Measurements from ENCODE around the gene TXNDC17.

DNA sequence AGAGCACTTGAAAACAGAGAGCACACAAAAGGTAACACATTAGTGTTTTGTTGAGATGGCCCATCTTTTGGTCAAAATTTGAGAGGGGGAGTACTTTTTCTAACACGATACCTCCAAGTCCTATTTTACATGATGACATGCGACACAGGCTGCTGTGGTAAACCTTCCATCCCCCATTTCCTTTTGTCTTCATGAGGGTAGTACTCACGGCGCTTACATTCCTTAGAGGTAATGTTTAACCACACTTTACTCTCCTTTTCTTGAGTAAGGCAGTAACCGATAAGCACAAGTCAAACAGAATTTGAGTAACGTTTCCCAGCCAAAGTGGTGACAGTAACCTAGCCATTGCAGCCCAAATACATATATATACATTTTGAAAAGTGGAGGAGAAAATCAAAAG, 48.7 kb upstream of the TXNDC17 start:
- no peak for TF ChIP-seq POLR2A (IDR thresholded peaks at IDR 0.05; ENCODE audit: low read length)
- TF ChIP-seq GATA1 (IDR thresholded peaks at IDR 0.05; ENCODE audit: low read depth, low read length): no peak
